ENCODE measurements around the gene CAMK2G.

CAMK2G gene

DNA sequence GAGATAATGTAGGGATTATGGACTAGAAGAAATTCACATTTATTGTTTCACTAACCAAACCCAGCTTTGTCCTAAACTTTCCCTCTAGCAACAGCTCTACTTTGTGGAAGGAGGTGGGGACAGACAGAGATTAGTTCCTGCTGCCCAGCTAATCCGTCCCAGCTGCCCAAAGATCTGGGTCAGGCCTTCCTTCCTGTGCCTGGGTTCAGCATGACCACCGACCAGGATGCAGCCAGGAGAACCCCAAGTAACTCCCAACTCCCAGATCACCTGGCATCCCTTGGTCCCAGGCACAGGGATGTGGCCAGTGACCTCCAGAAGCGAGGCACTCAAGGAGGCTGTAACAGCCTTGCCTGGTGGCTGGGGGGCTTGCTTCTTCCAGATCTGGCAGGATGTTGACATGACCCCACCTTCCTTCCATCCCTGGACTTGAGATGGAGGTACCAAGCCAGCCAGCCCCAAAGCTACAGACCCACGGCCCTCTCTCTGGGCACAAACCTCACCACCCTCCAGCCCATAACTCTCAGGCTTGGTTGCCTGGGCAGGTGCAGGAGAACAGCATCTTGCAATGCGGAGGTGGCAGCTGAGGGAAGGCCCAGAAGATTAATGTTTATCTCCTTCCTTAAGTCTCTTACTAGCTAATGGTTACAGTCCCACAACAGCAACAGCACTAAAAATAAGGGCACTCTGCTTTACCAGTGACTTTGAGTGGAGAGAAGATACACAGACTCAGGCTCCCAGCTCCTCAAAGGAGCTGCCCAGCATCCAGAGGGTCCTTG is 11.1 kb downstream of the CAMK2G start:
- no peak overlapping the region for H3K4me3 ChIP-seq (ENCODE audit: low read depth, low read length)
- no peak for DNase-seq
- H3K9me3 ChIP-seq: no peaks in the 10 kb centered on the region
- TF ChIP-seq, protein P1, sequence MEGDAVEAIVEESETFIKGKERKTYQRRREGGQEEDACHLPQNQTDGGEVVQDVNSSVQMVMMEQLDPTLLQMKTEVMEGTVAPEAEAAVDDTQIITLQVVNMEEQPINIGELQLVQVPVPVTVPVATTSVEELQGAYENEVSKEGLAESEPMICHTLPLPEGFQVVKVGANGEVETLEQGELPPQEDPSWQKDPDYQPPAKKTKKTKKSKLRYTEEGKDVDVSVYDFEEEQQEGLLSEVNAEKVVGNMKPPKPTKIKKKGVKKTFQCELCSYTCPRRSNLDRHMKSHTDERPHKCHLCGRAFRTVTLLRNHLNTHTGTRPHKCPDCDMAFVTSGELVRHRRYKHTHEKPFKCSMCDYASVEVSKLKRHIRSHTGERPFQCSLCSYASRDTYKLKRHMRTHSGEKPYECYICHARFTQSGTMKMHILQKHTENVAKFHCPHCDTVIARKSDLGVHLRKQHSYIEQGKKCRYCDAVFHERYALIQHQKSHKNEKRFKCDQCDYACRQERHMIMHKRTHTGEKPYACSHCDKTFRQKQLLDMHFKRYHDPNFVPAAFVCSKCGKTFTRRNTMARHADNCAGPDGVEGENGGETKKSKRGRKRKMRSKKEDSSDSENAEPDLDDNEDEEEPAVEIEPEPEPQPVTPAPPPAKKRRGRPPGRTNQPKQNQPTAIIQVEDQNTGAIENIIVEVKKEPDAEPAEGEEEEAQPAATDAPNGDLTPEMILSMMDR (IDR thresholded peaks at IDR 0.05; ENCODE audit: low read depth, low read length): no peak
- peaks cover 14% of the 10 kb centered on the region for H3K36me3 ChIP-seq
- H3K4me1 ChIP-seq: no peaks in the 10 kb centered on the region
- H3K27me3 ChIP-seq: no peaks in the 10 kb centered on the region

DNA sequence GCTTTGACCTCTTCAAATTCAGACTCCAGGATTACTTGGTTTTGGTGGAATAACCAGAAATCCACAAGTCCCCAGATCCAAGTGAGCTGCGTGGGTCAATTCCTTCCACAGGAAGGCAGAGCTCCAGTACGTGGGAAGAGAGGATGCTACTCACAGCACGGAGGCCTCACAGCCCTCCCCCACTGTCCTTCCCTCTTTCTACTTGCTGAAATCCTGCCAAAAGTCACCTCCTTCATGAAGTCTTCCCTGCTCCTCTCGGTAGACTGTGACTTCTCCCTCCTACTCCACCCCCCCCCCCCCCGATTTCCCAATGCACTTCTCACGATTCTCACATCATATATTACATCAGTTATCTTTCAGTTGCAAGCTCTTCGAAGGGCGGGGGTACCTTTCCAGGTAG is 12.3 kb downstream of the CAMK2G start:
- Histone ChIP-seq H3K27me3 (no peaks in the 10 kb centered on the region), H3K9me3 (no peaks in the 10 kb centered on the region), H3K36me3 (peaks cover 10% of the 10 kb centered on the region), H3K4me1 (no peaks in the 10 kb centered on the region), H3K4me3 (ENCODE audit: low read depth, low read length) (no peak overlapping the region)
- TF ChIP-seq, protein P1 (IDR thresholded peaks at IDR 0.05; ENCODE audit: low read depth, low read length): no peak
- no peak for DNase-seq

DNA sequence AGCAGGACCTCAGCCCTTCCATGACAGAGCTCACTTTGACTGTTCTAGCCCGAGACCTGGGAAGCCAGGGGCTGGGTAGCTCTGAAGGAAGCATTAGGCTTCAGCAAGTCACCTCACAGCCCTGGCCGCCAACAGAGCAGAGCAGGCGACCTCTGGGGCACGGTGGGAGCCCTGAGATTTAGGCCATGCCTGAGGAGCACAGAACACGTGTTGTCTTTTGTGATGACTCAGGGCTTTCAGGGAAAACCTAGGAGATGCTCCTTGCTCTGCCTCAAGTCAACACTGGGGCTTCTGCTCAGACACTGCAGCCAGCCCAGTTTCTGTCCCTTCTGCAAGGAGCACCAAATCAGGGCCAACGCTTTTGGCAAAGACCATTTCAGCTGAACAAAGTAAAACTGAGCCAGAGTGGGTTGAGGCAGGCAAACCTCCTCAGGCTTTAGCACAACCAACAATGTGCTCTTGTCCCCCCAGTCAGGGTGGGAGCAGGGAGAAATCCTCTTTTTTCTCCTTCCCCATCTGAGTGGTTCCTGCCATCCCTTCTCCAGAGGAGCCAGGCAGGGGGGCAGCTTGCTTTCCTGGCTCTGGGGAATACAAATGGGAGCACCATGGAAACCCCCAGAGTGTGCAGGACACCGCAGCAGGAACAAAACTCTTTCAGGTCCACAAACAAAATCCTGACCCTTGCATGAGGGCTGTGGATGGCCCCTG is 14.4 kb downstream of the CAMK2G start:
- DNase-seq: no peak
- TF ChIP-seq, protein P1 (IDR thresholded peaks at IDR 0.05; ENCODE audit: low read depth, low read length): no peak
- no peaks in the 10 kb centered on the region for H3K27me3 ChIP-seq
- peaks cover 5% of the 10 kb centered on the region for H3K36me3 ChIP-seq
- no peaks in the 10 kb centered on the region for H3K9me3 ChIP-seq
- no peak overlapping the region for H3K4me3 ChIP-seq (ENCODE audit: low read depth, low read length)
- H3K4me1 ChIP-seq: no peaks in the 10 kb centered on the region

DNA sequence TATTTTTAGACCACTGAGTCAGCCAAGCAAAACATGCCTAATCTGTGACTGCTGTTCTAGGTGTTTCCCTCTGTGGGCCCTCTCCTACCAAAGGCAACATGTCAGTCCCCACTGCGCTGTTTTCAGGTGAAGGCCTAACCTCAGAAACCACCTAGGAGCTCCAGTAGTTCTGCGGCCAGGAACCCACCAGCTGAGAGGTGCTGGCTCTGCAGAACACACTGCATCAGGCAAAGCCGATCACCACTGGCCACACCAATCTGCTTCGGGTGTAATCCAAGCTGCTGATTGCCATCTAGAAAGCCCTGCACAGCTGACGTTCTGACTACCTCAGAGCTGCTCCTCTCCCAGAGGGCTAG is 14.9 kb downstream of the CAMK2G start:
- TF ChIP-seq, protein P1 (IDR thresholded peaks at IDR 0.05; ENCODE audit: low read depth, low read length): no peak
- Histone ChIP-seq H3K4me1 (no peaks in the 10 kb centered on the region), H3K36me3 (peaks cover 4% of the 10 kb centered on the region), H3K4me3 (ENCODE audit: low read depth, low read length) (no peak overlapping the region), H3K9me3 (no peaks in the 10 kb centered on the region), H3K27me3 (no peaks in the 10 kb centered on the region)
- no peak for DNase-seq

DNA sequence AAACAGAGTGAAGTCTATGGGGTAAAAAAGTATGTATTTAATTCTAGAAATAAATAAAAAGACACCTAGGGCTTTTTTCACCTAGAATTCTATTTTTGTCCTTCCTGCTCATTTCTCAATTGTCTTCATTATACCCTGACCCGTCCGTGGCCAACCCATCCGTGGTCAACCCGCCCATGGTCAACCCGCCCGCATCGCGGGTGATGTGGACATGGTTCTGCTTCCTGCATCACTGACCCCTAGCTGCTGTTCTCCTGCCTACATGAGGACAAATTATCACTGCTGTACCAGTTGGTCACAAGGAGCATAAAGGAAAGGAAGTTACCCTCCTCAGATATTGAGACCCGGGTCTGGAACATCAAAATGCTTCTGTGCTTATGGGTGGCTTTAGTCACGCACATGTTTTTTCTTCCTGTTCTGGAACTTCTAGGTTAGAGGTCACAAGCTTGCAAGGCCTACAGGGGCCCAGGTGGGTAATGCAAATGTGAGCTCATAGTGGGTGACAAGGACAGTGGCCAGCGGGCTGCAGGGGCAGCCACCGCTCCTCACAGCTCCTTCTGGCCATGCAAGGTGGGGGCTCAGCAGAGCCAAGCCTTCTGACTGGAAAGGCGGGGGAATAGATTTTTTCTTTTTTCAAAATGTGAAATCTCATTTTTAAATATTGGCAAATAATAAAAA is 15.5 kb downstream of the CAMK2G start:
- H3K27me3 ChIP-seq: no peaks in the 10 kb centered on the region
- H3K36me3 ChIP-seq: peaks cover 4% of the 10 kb centered on the region
- no peak overlapping the region for H3K4me3 ChIP-seq (ENCODE audit: low read depth, low read length)
- TF ChIP-seq, protein P1 (IDR thresholded peaks at IDR 0.05; ENCODE audit: low read depth, low read length): no peak
- no peaks in the 10 kb centered on the region for H3K9me3 ChIP-seq
- no peak for DNase-seq
- no peaks in the 10 kb centered on the region for H3K4me1 ChIP-seq

Measured in BE2C (cell line).